GM19468 (cell line): ENCODE measurements around the gene CDAN1.
"Not testable (repeated sequence)": the region's sequence is repeated elsewhere in the genome, so short reads cannot be mapped to it uniquely, and the experiment has no call there.

Experiments used
- ATAC-seq: cut with Tn5 transposase; IDR thresholded peaks from one replicate; pipeline ENCODE4 v1.9.1; 2021; ENCODE audit warnings: mild to moderate bottlenecking, moderate library complexity, moderate number of reproducible peaks; ENCODE audit not compliant: unreplicated experiment; ENCODE audit errors: extremely low read depth

The CDAN1 gene, protein sequence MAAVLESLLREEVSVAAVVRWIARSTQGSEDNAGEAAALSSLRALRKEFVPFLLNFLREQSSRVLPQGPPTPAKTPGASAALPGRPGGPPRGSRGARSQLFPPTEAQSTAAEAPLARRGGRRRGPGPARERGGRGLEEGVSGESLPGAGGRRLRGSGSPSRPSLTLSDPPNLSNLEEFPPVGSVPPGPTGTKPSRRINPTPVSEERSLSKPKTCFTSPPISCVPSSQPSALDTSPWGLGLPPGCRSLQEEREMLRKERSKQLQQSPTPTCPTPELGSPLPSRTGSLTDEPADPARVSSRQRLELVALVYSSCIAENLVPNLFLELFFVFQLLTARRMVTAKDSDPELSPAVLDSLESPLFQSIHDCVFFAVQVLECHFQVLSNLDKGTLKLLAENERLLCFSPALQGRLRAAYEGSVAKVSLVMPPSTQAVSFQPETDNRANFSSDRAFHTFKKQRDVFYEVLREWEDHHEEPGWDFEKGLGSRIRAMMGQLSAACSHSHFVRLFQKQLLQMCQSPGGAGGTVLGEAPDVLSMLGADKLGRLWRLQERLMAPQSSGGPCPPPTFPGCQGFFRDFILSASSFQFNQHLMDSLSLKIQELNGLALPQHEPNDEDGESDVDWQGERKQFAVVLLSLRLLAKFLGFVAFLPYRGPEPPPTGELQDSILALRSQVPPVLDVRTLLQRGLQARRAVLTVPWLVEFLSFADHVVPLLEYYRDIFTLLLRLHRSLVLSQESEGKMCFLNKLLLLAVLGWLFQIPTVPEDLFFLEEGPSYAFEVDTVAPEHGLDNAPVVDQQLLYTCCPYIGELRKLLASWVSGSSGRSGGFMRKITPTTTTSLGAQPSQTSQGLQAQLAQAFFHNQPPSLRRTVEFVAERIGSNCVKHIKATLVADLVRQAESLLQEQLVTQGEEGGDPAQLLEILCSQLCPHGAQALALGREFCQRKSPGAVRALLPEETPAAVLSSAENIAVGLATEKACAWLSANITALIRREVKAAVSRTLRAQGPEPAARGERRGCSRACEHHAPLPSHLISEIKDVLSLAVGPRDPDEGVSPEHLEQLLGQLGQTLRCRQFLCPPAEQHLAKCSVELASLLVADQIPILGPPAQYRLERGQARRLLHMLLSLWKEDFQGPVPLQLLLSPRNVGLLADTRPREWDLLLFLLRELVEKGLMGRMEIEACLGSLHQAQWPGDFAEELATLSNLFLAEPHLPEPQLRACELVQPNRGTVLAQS

DNA sequence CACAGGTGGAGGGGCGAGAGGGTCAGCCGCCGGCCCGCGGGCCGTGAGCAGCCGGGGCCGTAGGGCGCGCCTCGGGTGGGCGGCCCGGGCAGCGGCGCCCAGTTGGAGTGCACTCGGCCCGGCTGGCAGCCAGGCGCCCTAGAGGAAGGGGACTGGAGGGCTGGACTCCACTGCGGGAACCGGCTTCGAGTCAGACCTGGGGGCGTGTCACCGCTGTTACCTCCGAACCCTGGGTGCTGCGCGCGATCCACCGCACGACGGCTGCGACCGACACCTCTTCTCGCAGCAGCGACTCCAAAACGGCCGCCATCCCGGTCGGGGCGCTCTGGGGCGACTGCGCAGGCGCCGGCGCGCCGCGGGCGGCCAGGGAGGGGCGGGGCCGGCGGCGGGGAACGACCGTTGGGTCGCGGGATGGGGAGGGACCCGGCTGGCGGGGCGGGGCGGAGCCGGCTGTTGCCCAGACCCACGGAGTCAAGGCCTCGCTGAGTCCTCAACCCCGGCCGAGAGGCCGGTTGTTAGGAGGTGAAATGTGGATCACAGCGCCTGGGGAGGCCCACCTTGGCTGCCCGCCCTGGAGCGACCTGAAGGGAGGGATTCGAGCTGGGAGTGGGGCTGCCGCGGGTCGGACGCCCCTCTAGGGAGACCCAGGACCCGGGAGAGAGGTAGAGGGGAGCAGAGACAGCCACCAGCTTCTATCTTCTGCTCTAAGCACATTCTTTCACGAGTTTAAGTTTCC, at the start of gene CDAN1:
Gene CDAN1 (minus strand): TSS at position 336 of the 736 bp plus-strand sequence. CDS start 26 bp downstream, at position 310.
- peak; percentile 27 for ATAC-seq

DNA sequence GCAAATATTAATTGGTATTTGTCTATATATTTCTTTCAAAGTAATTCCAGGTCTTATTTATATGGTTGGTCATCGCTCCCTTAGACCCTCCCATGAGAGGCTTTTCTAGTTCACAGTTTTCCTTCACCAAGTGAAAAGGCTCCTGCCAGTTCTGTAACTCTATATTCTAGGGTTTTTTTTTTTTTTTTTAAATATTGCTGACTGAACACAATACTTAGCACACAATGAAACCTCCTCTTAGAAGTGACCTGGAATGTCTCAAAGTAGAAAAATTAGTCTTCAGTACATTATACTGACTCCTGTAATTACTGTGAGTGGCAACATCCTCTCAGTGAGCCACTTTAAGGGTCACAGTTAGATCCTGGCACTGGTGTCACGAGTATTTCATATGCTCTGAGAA, 48.6 kb upstream of the CDAN1 start:
- ATAC-seq = no peak

- no peak for ATAC-seq
These were observed 47.8 kb upstream of the CDAN1 start for GRCh38 chr15:42784705-42785104.

GRCh38 chr15:42782716-42783115, 45.8 kb upstream of the CDAN1 start:
- no peak for ATAC-seq

GRCh38 chr15:42775416-42775815, 38.5 kb upstream of the CDAN1 start:
- ATAC-seq = no peak

- ATAC-seq = no peak
These were observed 36.0 kb upstream of the CDAN1 start for GRCh38 chr15:42772901-42773300.

DNA sequence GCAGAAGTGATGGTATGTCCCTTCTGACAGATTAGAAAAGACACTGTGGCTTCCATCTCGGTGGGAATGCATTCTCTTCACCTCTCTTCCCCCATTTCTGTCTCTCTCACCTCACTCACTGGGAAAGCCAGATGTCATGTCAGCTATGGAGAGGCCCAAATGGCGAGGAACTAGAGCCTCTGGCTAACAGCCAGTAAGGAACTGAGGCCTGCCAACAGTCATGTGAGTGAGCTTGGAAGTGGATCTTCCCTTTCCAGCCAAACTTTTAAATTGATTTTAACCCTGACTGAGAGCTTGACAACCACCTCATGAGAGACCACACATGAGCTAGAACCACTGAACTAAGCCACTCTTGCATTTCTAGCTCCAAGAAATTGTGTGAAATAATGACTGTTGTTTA, 35.2 kb upstream of the CDAN1 start:
- ATAC-seq = no peak

DNA sequence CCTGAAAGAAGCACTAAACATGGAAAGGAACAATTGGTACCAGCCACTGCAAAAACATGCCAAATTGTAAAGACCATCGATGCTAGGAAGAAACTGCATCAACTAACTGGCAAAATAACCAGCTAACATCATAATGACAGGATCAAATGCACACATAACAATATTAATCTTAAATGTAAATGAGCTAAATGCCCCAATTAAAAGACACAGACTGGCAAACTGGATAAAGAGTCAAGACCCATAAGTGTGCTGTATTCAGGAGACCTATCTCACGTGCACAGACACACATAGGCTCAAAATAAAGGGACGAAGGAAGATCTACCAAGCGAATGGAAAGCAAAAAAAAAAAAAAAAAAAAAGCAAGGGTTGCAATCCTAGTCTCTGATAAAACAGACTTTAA, 29.2 kb upstream of the CDAN1 start:
- not testable (repeated sequence) for ATAC-seq

DNA sequence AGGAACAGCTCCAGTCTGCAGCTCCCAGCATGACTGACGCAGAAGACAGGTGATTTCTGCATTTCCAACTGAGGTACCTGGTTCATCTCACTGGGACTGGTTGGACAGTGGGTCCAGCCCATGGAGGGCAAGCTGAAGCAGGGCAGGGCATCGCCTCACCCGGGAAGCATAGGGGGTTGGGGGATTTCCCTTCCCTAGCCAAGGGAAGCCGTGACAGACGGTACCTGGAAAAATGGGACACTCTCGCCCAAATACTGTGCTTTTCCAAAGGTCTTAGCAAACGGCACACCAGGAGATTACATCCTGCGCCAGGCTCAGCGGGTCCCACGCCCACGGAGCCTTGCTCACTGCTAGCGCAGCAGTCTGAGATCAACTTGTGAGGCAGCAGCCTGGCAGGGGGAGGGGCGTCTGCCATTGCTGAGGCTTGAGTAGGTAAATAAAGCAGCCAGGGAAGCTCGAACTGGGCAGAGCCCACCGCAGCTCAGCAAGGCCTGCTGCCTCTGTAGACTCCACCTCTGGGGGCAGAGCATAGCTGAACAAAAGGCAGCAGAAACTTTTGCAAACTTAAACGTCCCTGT, 27.3 kb upstream of the CDAN1 start:
- not testable (repeated sequence) for ATAC-seq

DNA sequence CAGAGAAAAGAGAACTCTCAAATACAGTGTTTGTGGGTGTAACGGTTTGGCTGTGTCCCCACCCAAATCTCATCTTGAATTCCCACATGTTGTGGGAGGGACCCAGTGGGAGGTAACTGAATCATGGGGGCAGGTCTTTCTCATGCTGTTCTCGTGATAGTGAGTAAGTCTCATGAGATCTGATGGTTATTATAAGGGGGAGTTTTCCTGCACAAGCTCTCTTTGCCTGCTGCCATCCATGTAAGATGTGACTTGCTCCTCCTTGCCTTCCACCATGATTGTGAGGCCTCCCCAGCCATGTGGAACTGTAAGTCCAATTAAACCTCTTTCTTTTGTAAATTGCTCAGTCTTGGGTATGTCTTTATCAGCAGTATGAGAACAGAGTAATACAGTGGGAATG, 24.9 kb upstream of the CDAN1 start:
- not testable (repeated sequence) for ATAC-seq

DNA sequence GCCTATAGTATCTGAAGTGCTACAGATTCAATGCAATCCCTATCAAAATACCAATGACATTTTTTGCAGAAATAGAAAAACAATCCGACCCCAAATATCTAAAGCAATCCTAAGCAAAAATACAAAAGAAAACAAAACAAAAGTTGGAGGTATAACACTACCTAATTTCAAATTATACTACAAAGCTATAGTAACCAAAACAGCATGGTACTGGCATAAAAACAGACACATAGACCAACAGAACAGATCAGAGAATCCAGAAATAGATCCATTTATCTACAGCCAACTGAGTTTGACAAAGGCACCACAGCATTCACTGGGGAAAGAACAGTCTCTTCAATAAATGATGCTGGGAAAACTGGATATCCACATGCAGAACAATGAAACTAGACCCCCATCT, 23.8 kb upstream of the CDAN1 start:
- no peak for ATAC-seq

DNA sequence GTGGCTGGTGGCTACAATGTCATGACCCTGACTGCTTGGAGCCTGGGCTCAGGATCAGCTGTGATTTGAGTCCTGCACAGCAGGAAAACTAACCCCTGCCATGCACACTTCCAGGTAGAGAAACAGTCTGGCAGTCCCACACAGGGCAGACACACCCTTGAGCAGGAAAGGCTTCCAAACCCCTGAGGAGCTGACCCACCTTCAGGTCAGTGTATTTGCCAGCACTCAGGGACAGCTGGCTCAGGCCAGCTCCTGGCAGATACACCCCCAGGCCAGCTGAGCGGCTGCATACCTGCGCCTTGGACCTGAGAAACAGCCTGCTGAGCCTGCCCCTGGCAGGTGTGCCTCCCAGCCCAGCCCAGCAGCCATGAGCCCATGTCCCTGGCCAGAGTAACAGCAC, 22.2 kb upstream of the CDAN1 start:
- ATAC-seq = no peak

GRCh38 chr15:42750306-42750705, 13.4 kb upstream of the CDAN1 start:
- no peak for ATAC-seq

GRCh38 chr15:42749266-42749665, 12.3 kb upstream of the CDAN1 start:
- no peak for ATAC-seq

- no peak for ATAC-seq
These were observed 7.3 kb upstream of the CDAN1 start for GRCh38 chr15:42744195-42744594.

- ATAC-seq = no peak
These were observed 5.2 kb upstream of the CDAN1 start for GRCh38 chr15:42742149-42742548.

- ATAC-seq = no peak
These were observed 4.8 kb upstream of the CDAN1 start for GRCh38 chr15:42741710-42742109.

DNA sequence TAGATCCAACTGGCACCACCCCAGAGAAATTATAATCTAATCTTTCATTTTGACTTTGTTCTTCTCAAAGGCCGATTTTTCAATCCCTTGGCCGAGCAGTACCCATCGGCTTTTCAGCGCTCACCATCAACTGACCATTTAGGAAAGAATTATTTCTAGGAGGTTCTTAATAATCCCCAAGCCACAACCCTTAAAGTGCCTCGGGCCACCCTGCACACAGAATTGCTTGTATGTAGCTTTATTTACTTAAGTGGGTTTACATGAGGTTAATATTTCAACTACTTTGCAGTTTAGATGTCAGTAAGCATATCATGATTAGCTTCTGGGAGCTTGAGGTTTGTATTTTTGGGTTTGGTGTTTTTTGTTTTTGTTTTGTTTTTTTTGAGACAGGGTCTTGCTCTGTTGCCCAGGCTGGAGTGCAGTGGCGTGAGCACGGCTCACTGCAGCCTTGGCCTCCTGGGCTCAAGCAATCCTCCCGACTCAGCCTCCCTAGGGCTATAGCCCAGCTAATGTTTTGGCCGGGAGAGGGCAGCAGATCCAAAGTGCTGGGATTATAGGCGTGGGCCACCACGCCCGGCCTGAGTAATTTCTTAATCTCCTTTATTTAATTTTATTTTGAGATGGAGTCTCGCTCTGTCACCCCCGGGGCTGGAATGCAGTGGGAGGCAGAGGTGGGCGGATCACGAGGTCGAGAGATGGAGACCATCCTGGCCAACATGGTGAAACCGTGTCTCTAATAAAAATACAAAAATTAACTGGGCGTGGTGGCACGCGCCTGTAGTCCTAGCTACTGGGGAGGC, 801 bp upstream of the CDAN1 start:
- ATAC-seq = no peak
